Left lung (tissue), 10 donors: ENCODE data around the gene DIO2. TPM values are rescaled to one million over a fixed set of nuclear protein-coding genes. Genes with fewer than 3 reads are reported as not detected.

ENCODE experiments used
- ATAC-seq: fragments of 200-7000 bp; cut with Tn5 transposase; one replicate; pipeline ENCODE4 v1.9.1; 2020; ENCODE audit warnings: moderate library complexity
- DNase-seq, 4 donors: peaks; one replicate each; pipeline ENCODE4 v3.0.0-alpha.2; 2013 to 2020
- H3K27ac ChIP-seq, 2 donors: fragments of 200-600 bp; sonication (generic) in 1 of 2; one replicate each; pipeline versions ENCODE4 v1.5.0 to v1.8.0; 2020 to 2021
- H3K27me3 ChIP-seq, 2 donors: fragments of 200-600 bp; sonication (generic) in 1 of 2; one replicate each; pipeline versions ENCODE4 v1.5.0 to v1.8.0; 2020 to 2021
- H3K36me3 ChIP-seq, 2 donors: fragments of 200-600 bp; sonication (generic) in 1 of 2; one replicate each; pipeline versions ENCODE4 v1.5.0 to v1.8.0; 2020 to 2021
- H3K4me1 ChIP-seq, 2 donors: fragments of 200-600 bp; one replicate each; pipeline ENCODE4 v1.8.0; 2021
- H3K4me3 ChIP-seq, 2 donors: fragments of 200-600 bp; sonication (generic) in 1 of 2; one replicate each; pipeline versions ENCODE4 v1.5.0 to v1.8.0; 2020 to 2021; ENCODE audit warnings: mild to moderate bottlenecking in 1 of 2
- H3K9me3 ChIP-seq, 2 donors: fragments of 200-600 bp; sonication (generic) in 1 of 2; one replicate each; pipeline versions ENCODE4 v1.5.0 to v1.8.0; 2020 to 2021
- CTCF ChIP-seq, 2 donors: fragments of 200-600 bp; sonication (generic) in 1 of 2; IDR thresholded peaks; one replicate each; pipeline versions ENCODE4 v1.5.0 to v1.8.0; 2021; ENCODE audit warnings: antibody characterized with exemption in 2 of 2
- intact Hi-C, 2 donors: fragments of 100-400 bp; cut with DNase I; formaldehyde crosslinking; loops; one replicate each; pipeline versions ENCODE4 v1.11.2 to v1.14.2; 2022
- polyA plus RNA-seq, 6 donors: library from polyadenylated mRNA; unstranded; fragments of 120-200 nt; gene quantifications; one replicate each; pipeline ENCODE4 v1.2.1, GENCODE V29; 2013; ENCODE audit not compliant: insufficient read length in 6 of 6
- total RNA-seq, 2 donors: library from RNA; stranded (reverse); fragmentation: NEBNext Ultra II Directional; extraction: Animal tissue kit (Norgen Biotek cat#: 25700); gene quantifications; one replicate each; pipeline ENCODE4 v1.2.1, GENCODE V29; 2021
- donor health status: DM: no; HTN: yes; CAD: no.
- donor health status: DM: no; HTN: no; CAD: no.

DIO2 gene
- total and polyA plus RNA-seq, 8 donors: 0.72 to 7.5 (median 1.7) TPM

DNA sequence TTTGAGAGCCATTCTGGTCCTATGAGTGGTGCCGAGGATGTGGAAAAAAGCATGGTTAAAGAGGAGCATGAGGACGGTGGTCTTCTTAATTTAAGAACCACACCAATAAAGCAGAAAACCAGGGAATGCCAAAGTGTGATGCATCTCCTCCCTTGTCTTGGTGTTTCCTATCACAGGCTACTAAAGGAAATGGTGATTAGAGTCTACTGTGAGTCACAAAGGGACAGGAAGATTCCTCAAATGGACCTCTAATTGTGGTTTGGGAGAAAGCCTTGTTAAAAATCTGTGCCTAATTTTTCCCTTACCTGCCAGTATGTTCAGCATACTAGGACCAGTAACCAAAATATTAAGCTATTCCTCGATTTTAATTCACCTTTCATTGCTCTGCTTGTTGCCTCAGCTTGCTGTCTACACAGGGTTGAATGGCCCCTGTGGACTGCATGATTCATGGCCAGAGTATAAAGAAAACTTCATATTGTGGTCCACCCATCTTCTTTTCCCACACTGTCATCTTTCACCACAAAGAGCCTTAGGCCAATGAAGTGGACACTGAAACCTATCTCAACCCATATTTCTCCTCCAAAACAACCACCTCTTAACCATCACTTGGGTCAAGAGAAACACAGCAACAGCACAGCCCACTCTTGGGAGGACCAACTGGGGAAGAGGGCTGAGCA lies 38.8 kb downstream of the DIO2 start:
- H3K27me3 ChIP-seq: no peaks in the 10 kb centered on the region
- no peak overlapping the region for H3K4me3 ChIP-seq
- intact Hi-C loops: no loop called here
- ATAC-seq: no peak
- no peak for DNase-seq
- no peaks in the 10 kb centered on the region for H3K36me3 ChIP-seq
- no peak for TF ChIP-seq CTCF (IDR thresholded peaks at IDR 0.05)
- H3K4me1 ChIP-seq: no peaks in the 10 kb centered on the region
- no peak overlapping the region for H3K27ac ChIP-seq
- H3K9me3 ChIP-seq: no peaks in the 10 kb centered on the region

- TF ChIP-seq CTCF (IDR thresholded peaks at IDR 0.05): no peak
- intact Hi-C loops: no loop called here
These were observed 43.4 kb downstream of the DIO2 start for GRCh38 chr14:80167793-80168448.

GRCh38 chr14:80164991-80165721 lies 46.1 kb downstream of the DIO2 start:
- Histone ChIP-seq H3K36me3 (no peaks in the 10 kb centered on the region), H3K27ac (no peak overlapping the region), H3K9me3 (no peaks in the 10 kb centered on the region), H3K4me1 (no peaks in the 10 kb centered on the region), H3K27me3 (no peaks in the 10 kb centered on the region), H3K4me3 (no peak overlapping the region)
- ATAC-seq (no peak), DNase-seq (no peak)
- TF ChIP-seq CTCF (IDR thresholded peaks at IDR 0.05): no peak
- intact Hi-C loops: no loop called here

More at GRCh38 chr14:80167793-80168448, 43.4 kb downstream of the DIO2 start:
- H3K4me3 ChIP-seq: no peak overlapping the region
- H3K36me3 ChIP-seq: no peaks in the 10 kb centered on the region
- DNase-seq (no peak), ATAC-seq (no peak)
- H3K27me3 ChIP-seq: no peaks in the 10 kb centered on the region
- no peaks in the 10 kb centered on the region for H3K9me3 ChIP-seq
- no peaks in the 10 kb centered on the region for H3K4me1 ChIP-seq
- H3K27ac ChIP-seq: no peak overlapping the region

DNA sequence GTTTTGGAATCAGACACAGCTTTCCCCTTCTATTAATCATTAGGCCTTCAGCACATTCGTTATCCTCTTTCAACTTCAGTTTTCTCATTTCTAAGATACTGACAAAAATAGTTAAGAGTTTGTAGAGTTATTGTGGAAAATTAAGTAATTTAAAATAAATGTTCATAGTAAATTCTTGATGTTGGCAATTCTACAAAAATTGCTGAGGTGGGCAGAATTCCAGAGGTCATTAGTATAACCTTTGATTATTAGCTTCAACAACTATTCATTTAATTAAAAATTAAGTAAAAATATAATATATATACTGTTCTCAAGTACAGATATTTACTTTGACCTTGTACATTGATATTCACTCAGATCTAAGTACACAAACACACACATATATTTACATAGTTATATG lies 58.5 kb downstream of the DIO2 start:
- ATAC-seq: no peak
- Histone ChIP-seq H3K4me3 (no peak overlapping the region), H3K36me3 (no peaks in the 10 kb centered on the region), H3K27ac (no peak overlapping the region), H3K9me3 (no peaks in the 10 kb centered on the region), H3K27me3 (no peaks in the 10 kb centered on the region), H3K4me1 (no peaks in the 10 kb centered on the region)
- no peak for DNase-seq
- intact Hi-C loops: no loop called here
- TF ChIP-seq CTCF (IDR thresholded peaks at IDR 0.05): no peak

GRCh38 chr14:80152166-80152565 lies 59.1 kb downstream of the DIO2 start:
- H3K27ac ChIP-seq: no peak overlapping the region
- H3K4me3 ChIP-seq: no peak overlapping the region
- no peaks in the 10 kb centered on the region for H3K9me3 ChIP-seq
- no peaks in the 10 kb centered on the region for H3K27me3 ChIP-seq
- no peaks in the 10 kb centered on the region for H3K4me1 ChIP-seq
- peak in 1 of 4 donors; percentile 7 for DNase-seq
- intact Hi-C loops: no loop called here
- no peak for ATAC-seq
- no peak for TF ChIP-seq CTCF (IDR thresholded peaks at IDR 0.05)
- no peaks in the 10 kb centered on the region for H3K36me3 ChIP-seq
